ENCODE results near the gene RPL13A. TPM values are rescaled to one million over a fixed set of nuclear protein-coding genes. Genes with fewer than 3 reads are reported as not detected.

RPL13A gene
- total and polyA plus RNA-seq, 8 donors: 1,459 to 2,866 (median 2,024) TPM

DNA sequence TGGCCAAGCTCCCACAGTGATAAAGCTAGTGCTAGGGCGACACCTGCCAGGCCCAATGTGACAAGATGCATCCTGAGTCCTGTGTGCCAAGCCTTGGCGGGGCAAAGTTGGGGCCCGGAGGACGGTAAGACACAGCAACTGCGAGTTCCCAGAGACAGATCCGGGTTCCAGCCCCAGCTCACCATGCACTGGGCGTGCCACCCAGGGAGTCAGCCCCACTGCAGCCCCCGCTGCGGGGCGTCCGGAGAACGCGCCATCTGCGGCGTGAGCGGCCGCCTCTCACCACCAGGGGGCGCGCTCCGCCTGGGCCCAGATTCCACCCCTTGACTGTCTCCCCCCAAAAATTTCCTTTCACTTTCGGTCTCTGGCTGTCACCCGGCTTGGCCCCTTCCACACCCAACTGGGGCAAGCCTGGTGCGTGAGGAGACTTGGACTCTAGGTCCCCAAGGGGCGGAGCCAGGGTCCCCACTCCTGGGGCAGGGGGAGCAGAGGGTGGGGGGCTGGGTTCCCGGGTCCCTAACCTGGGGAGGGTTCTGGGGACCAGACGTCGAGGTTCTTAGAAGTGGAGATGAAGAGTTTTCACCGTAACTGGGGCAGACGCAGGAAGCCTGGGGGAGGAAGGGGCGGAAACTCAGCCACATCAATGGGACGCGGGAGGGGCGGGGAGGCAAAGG lies 13.4 kb upstream of the RPL13A start, which contains the start of gene FLT3LG:
TSS of gene FLT3LG (plus strand) at position 348 of the 674 bp plus-strand sequence. CDS start 425 bp downstream, outside the sequence.
- no peaks in the 10 kb centered on the region for H3K9me3 ChIP-seq
- 2% methylated on average over 33 of the region's 33 CpGs for WGBS, 2 donors
- no peak for FAIRE-seq
- H3K36me3 ChIP-seq: no peaks in the 10 kb centered on the region
- peak within 1 kb of the TSS; percentile 27 to 66 (median 50) for H3K4me3 ChIP-seq
- ATAC-seq: peak; percentile 53 to 84 (median 79)
- peak within 1 kb of the TSS in 2 of 4 donors; percentile 21 to 28 for H3K27ac ChIP-seq
- H3K4me1 ChIP-seq: peaks cover 0 to 4% (median 0%) of the 10 kb centered on the region in 3 donors
- TF ChIP-seq, protein P1, sequence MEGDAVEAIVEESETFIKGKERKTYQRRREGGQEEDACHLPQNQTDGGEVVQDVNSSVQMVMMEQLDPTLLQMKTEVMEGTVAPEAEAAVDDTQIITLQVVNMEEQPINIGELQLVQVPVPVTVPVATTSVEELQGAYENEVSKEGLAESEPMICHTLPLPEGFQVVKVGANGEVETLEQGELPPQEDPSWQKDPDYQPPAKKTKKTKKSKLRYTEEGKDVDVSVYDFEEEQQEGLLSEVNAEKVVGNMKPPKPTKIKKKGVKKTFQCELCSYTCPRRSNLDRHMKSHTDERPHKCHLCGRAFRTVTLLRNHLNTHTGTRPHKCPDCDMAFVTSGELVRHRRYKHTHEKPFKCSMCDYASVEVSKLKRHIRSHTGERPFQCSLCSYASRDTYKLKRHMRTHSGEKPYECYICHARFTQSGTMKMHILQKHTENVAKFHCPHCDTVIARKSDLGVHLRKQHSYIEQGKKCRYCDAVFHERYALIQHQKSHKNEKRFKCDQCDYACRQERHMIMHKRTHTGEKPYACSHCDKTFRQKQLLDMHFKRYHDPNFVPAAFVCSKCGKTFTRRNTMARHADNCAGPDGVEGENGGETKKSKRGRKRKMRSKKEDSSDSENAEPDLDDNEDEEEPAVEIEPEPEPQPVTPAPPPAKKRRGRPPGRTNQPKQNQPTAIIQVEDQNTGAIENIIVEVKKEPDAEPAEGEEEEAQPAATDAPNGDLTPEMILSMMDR (IDR thresholded peaks at IDR 0.05): peak; percentile 97 to 100 (median 99)
- peak; percentile 62 to 89 (median 70) for DNase-seq
- H3K27me3 ChIP-seq: no peaks in the 10 kb centered on the region
- intact Hi-C loops (cut with DNase I): no loop called here

DNA sequence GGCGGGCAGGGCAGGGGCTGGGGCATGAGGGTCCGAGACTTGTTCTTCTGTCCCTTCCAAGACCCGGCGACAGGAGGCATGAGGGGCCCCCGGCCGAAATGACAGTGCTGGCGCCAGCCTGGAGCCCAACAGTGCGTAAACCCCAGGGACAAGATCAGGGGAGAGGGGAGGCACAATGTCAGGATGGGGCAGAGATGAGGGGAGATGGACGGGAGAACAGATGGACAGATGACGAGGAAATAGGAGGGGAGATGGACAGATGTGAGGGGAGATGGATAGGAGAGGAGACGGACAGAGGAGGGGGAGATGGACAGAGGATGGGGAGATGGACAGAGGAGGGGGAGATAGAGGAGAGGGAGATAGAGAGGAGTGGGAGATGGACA lies 12.9 kb upstream of the RPL13A start:
- Histone ChIP-seq H3K27ac (no peak overlapping the region), H3K9me3 (no peaks in the 10 kb centered on the region), H3K4me3 (peak overlapping the region in 2 of 4 donors; percentile 45 to 66), H3K36me3 (no peaks in the 10 kb centered on the region), H3K27me3 (no peaks in the 10 kb centered on the region), H3K4me1 (peaks cover 0 to 4% (median 0%) of the 10 kb centered on the region in 3 donors)
- no peak for FAIRE-seq
- ATAC-seq: no peak
- TF ChIP-seq, protein P1 (IDR thresholded peaks at IDR 0.05): no peak
- 14 to 15% methylated on average over 11 of the region's 11 CpGs for WGBS, 2 donors
- DNase-seq: no peak
- intact Hi-C loops (cut with DNase I): no loop called here

DNA sequence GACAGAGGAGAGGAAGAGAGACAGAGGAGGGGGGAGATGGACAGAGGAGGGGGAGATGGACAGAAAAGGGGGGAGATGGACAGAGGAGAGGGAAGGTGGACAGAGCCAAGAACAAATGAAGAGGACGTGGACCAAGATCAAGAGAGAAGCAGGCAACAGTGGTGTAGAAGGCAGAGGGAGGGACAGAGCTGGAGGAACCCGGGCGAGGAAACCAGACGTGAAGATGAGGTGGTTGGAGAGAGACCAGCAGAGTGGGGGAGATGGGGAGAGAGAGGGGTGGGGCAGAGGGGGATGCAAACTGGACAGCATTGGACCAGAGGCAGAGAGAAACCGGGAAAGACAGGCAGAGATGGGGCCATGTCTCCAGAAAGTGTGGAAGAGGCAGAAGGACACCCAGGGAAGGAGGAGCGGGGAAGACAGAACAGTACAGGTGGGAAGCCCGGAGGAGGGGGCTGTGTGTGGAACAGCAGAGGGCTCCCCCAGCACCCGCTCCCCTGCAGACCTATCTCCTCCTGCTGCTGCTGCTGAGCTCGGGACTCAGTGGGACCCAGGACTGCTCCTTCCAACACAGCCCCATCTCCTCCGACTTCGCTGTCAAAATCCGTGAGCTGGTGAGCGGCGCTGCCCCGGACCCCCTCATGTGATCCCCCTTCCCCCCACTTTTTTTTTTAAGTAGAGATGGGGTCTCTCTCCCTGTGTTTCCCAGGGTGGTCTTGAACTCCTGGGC lies 12.1 kb upstream of the RPL13A start:
- no peaks in the 10 kb centered on the region for H3K9me3 ChIP-seq
- intact Hi-C loops (cut with DNase I): no loop called here
- H3K4me1 ChIP-seq: peaks cover 0 to 4% (median 0%) of the 10 kb centered on the region in 3 donors
- no peak overlapping the region for H3K27ac ChIP-seq
- TF ChIP-seq, protein P1 (IDR thresholded peaks at IDR 0.05): no peak
- no peaks in the 10 kb centered on the region for H3K27me3 ChIP-seq
- no peaks in the 10 kb centered on the region for H3K36me3 ChIP-seq
- H3K4me3 ChIP-seq: no peak overlapping the region
- FAIRE-seq (no peak), DNase-seq (no peak), ATAC-seq (no peak)
- 61 to 69% methylated on average over 15 of the region's 15 CpGs for WGBS, 2 donors

DNA sequence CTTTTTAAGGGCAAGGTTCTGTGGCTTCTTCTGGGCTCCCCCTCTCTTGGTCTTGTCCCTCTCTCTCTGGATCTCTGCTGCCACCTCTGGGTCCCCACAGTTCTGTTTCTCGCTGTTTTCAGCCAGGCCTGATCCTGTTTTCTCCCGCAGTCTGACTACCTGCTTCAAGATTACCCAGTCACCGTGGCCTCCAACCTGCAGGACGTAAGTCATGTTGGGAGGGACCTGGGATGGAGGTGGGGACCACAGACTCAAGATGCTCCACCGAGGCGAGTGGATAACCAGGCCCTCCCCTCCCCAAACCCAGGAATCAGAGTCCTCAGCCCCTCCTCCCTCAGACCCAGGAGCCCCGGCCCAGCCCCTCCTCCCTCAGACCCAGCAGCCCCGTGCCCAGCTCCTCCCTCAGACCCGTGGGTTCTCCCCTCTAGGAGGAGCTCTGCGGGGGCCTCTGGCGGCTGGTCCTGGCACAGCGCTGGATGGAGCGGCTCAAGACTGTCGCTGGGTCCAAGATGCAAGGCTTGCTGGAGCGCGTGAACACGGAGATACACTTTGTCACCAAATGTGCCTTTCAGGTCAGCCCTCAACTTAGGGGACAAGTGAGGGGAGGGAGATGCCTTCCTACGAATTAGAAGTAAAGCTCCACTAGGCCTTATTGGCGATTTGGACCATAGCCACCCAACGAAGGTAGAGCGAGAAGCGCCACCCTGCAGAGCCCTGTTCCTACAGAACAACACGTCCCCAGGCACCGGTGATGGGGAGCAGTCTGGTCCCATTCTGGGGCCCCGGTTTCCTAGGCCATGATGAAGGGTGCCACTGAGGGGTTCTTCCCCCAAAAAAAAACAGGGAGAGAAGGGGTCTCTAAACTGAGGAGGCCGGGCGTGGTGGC lies 11.2 kb upstream of the RPL13A start:
- ATAC-seq: no peak
- no peaks in the 10 kb centered on the region for H3K9me3 ChIP-seq
- no peak for DNase-seq
- intact Hi-C loops (cut with DNase I): no loop called here
- peaks cover 0 to 4% (median 0%) of the 10 kb centered on the region in 3 donors for H3K4me1 ChIP-seq
- no peaks in the 10 kb centered on the region for H3K36me3 ChIP-seq
- H3K4me3 ChIP-seq: no peak overlapping the region
- 58 to 62% methylated on average over 24 to 27 of the region's 27 CpGs for WGBS, 2 donors
- no peak for FAIRE-seq
- TF ChIP-seq, protein P1 (IDR thresholded peaks at IDR 0.05): no peak
- no peak overlapping the region for H3K27ac ChIP-seq
- H3K27me3 ChIP-seq: no peaks in the 10 kb centered on the region
